ENCODE results near the gene RLN2. TPM values are rescaled to one million over a fixed set of nuclear protein-coding genes. Genes with fewer than 3 reads are reported as not detected.

RLN2 gene
- total RNA-seq, 2 donors from 2014 or later, result 0.41 TPM; not detected in 1

DNA sequence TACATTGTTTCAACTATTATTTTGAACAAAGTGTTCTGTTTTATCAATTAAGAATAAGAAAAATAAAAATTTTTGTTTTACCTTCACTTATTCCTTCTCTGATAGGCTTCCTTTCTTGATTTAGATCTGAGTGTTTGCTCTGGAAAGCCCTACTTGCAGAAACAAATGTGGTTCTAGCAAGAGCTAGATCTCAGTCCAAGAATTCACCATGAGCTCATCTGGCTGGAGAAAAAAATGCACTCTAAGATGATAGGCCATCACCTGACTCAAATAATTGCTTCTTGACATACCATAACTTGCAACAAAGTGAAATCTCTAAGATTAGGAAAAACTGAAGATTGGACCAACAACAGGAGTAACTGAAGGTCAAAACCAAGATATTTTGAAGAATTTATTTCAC lies 6.3 kb upstream of the RLN2 start:
- Histone ChIP-seq H3K36me3 (no peaks in the 10 kb centered on the region), H3K4me1 (no peaks in the 10 kb centered on the region), H3K9me3 (peaks cover 0 to 14% of the 10 kb centered on the region in 2 donors), H3K4me3 (no peak overlapping the region), H3K27ac (no peak overlapping the region), H3K27me3 (no peaks in the 10 kb centered on the region)
- DNase-seq (ENCODE audit: low spot score), result no peak
- TF ChIP-seq, protein P1, sequence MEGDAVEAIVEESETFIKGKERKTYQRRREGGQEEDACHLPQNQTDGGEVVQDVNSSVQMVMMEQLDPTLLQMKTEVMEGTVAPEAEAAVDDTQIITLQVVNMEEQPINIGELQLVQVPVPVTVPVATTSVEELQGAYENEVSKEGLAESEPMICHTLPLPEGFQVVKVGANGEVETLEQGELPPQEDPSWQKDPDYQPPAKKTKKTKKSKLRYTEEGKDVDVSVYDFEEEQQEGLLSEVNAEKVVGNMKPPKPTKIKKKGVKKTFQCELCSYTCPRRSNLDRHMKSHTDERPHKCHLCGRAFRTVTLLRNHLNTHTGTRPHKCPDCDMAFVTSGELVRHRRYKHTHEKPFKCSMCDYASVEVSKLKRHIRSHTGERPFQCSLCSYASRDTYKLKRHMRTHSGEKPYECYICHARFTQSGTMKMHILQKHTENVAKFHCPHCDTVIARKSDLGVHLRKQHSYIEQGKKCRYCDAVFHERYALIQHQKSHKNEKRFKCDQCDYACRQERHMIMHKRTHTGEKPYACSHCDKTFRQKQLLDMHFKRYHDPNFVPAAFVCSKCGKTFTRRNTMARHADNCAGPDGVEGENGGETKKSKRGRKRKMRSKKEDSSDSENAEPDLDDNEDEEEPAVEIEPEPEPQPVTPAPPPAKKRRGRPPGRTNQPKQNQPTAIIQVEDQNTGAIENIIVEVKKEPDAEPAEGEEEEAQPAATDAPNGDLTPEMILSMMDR (IDR thresholded peaks at IDR 0.05), result no peak

DNA sequence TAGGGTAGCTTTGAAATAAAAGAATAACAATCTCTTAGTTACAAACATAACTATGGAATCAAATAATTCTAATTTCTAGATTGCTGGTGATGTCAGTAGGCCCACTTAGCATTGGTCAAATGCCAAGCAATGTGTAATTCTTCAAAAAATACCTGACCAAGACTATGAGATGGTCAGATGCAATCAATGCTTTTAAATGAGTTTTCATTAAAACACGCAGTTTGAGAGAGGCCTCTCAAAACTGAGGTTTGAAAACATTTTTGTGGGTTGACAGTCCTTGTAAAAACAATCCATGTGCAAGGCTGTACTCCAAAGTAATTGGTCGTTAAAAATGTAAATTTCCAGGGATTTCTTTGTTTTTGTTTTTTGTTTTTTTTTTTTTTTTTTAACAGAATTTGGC lies 1.2 kb upstream of the RLN2 start:
- H3K4me1 ChIP-seq, result no peaks in the 10 kb centered on the region
- no peaks in the 10 kb centered on the region for H3K9me3 ChIP-seq
- H3K36me3 ChIP-seq, result no peaks in the 10 kb centered on the region
- DNase-seq (ENCODE audit: low spot score), result no peak
- TF ChIP-seq, protein P1 (IDR thresholded peaks at IDR 0.05), result no peak
- H3K27me3 ChIP-seq, result no peaks in the 10 kb centered on the region
- no peak overlapping the region for H3K4me3 ChIP-seq
- no peak overlapping the region for H3K27ac ChIP-seq

DNA sequence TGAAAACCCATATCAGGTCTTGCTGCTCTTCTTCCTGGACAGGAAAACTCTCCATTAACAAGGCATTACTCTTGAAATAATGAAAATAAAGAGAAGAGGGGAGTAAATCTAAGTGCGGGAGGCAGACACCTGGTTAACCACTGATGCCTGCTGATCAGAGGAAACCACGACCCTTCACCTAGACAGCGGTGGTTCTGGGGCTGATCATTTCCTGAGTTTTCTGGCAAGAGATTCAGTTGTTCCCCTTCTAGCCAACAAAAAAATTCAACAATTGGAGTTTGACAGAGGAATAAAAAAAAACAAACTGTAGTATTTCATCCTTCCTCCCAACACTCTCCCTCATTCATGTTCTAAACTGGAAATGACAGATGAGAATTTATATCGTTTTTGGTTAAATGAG lies 3.0 kb downstream of the RLN2 start:
- no peak for DNase-seq (ENCODE audit: low spot score)
- TF ChIP-seq, protein P1 (IDR thresholded peaks at IDR 0.05), result no peak
- Histone ChIP-seq H3K4me1 (no peaks in the 10 kb centered on the region), H3K9me3 (no peaks in the 10 kb centered on the region), H3K36me3 (no peaks in the 10 kb centered on the region), H3K4me3 (no peak overlapping the region), H3K27ac (no peak overlapping the region), H3K27me3 (no peaks in the 10 kb centered on the region)

DNA sequence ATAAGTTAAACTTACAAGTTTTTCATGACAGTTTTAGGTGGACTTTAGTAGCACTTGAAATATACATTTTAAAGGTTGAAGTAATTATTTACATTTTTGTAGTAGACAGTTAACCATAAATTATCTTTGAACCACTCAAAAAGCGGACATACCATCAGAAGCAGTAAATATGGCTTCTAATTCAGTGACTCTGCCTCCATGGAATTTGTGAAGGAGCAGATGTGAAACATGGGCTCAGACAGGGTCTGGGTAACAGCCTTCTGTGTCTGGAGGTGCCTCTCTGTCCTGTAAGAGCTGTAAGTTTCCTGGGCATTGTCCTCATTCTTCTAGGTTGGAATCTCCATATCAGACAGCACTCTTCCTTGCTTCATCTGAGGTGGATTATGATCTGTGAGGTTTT lies 12.4 kb downstream of the RLN2 start:
- Histone ChIP-seq H3K4me1 (no peaks in the 10 kb centered on the region), H3K36me3 (no peaks in the 10 kb centered on the region), H3K9me3 (no peaks in the 10 kb centered on the region), H3K4me3 (no peak overlapping the region), H3K27me3 (no peaks in the 10 kb centered on the region), H3K27ac (no peak overlapping the region)
- TF ChIP-seq, protein P1 (IDR thresholded peaks at IDR 0.05), result no peak
- DNase-seq (ENCODE audit: low spot score), result no peak

DNA sequence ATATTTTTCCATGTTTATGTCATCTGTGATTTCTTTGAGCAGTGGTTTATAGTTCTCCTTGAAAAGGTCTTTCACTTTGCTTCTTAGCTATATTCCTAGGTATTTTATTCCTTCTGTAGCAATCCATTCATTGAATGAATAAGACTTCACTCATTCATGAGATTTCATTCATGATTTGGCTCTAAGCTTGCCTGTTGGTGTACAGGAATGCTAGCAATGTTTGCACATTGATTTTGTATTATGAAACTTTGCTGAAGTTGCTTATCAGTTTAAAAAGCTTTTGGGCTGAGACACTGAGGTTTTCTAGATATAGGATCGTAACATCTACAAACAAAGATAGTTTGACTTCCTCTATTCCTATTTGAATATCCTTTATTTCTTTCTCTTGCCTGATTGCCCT lies 15.9 kb downstream of the RLN2 start:
- Histone ChIP-seq H3K4me3 (no peak overlapping the region), H3K36me3 (no peaks in the 10 kb centered on the region), H3K27ac (no peak overlapping the region), H3K27me3 (no peaks in the 10 kb centered on the region), H3K9me3 (no peaks in the 10 kb centered on the region), H3K4me1 (no peaks in the 10 kb centered on the region)
- TF ChIP-seq, protein P1 (IDR thresholded peaks at IDR 0.05), result no peak
- DNase-seq (ENCODE audit: low spot score), result no peak

DNA sequence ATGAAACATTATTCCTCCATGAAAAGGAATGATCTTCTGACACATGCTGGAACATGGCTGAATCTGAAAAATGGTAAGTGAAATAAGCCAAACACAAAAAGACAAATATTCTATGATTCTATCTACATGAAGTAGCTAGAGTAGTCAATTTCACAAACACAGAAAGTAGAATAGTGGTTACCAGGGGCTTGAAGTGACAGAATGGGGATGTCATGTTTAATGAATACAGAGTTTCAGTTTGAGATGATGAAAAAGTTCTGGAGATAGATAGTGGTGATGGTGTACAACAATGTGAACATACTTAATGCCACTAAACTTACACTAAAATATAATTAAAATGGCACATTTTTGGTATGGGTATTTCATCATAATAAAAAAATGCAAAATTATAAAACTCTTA lies 18.3 kb downstream of the RLN2 start:
- Histone ChIP-seq H3K27ac (no peak overlapping the region), H3K4me1 (no peaks in the 10 kb centered on the region), H3K27me3 (no peaks in the 10 kb centered on the region), H3K36me3 (no peaks in the 10 kb centered on the region), H3K9me3 (no peaks in the 10 kb centered on the region), H3K4me3 (no peak overlapping the region)
- TF ChIP-seq, protein P1 (IDR thresholded peaks at IDR 0.05), result no peak
- no peak for DNase-seq (ENCODE audit: low spot score)
